Measurements from ENCODE around the gene ZHX3.

The ZHX3 gene

GRCh38 chr20:41198443-41198842 is 119.1 kb downstream of the ZHX3 start:
- TF ChIP-seq CTCF (IDR thresholded peaks at IDR 0.05): no peak

- no peak for TF ChIP-seq CTCF (IDR thresholded peaks at IDR 0.05)
These were observed 120.8 kb downstream of the ZHX3 start for GRCh38 chr20:41196653-41197225.

GRCh38 chr20:41192575-41192974 is 125.0 kb downstream of the ZHX3 start:
- TF ChIP-seq CTCF (IDR thresholded peaks at IDR 0.05): no peak

DNA sequence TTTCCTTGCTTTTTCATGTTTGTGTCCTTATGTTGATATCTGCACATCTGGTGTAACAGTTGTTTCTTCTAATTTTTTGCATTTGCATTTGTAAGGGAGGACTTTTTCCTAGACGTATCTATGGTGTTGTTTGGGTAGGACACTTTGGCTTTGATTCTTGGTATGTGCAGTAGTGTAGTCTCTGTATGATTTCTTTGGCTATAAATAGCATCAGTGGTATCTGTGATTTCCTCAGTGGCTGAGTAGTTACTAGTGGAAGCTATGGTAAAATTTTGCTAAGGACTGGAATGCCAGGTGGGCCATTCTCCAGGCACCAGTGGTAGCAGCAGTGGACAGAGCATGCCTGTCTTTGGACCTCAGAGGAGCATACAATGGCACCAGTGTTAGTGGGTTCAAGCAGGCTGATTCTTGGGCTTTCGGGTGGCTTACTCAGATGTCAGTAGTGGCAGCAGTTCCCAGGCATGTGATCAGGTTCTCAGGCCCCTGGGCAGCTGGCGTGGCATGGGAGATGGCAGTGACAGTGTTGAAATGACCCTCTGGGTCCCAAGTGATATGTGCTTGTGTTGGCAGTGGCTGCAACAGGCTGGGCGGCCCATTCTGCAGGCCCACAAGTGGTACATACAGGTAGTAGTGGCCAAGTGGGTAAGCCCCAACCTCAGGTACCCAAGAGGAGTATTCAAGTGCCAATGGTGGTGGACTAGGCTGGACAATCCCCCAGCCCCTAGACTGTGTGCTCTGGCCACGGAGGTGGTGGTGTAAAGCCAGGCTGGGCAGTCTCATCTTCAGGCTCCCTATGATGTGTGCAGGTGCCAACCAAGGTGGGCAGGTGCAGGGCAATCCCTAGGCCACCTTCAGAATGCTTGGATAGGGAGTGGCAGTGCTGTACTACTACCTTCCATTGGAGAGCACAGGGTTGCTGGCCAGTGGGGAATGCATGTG is 125.7 kb downstream of the ZHX3 start:
- TF ChIP-seq CTCF (IDR thresholded peaks at IDR 0.05): no peak

- no peak for TF ChIP-seq CTCF (IDR thresholded peaks at IDR 0.05)
These were observed 129.9 kb downstream of the ZHX3 start for GRCh38 chr20:41187668-41188067.

DNA sequence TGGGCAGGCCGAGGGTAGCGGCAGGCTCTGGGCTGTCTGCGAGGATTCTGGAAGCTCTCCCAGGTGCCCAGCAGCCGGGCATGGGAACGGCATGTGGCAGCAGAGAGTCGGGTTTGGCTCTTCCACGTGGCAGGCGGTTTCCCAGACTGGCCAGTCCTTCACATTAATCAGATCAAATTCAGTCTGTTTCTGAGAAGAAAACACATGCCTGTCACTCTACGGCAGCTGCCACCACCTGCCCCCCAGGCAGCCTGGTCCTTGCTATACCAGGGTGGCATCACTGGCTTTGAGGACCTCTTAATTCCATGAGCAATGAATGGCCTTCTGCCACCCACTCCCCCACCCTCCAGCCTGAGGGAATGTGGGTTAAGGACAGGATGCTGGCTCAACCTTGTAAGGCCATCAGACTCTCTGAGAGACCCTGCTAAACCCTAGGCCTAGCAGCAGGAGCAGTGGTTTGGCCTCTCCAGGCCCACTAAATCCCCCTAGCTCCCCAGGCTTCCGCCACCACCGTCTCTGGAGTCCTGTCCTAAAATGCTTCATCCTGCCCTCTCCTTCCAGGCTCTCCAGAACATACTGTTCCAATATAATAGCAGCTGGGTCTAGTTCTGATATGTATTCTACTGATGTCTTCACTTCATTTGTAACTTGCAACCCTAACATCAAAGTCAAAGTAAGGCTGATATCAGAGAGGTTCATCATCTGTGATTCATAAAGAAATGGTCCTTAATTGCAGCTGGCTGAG is 132.3 kb downstream of the ZHX3 start:
- no peak for TF ChIP-seq CTCF (IDR thresholded peaks at IDR 0.05)

DNA sequence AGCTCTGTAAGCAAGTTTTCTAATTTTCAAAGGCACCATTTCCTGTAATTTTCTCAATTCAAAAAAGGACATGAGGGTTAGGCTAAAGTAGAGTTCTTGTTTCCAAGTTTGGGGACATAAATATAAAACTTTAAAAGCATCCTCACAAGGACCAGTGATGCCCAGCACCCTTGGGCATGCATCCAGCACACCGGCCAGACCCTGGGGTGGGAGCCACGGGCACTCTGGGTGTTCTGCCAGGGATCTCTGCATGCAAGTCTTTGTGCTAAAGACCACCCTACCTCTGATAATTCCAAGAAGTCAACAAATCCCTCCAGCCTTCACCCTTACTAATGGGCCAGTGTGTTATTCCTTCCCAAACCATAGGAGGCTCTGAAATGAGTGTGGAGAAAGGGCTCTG is 133.7 kb downstream of the ZHX3 start:
- TF ChIP-seq CTCF (IDR thresholded peaks at IDR 0.05): no peak
